Stomach smooth muscle (tissue), 2 donors: ENCODE measurements around the gene PLXNA2.

Source experiments
- H3K27ac ChIP-seq: one replicate; pipeline ENCODE4 v1.7.0; 2013; ENCODE audit warnings: mild to moderate bottlenecking, low read length, inconsistent platforms
- H3K27me3 ChIP-seq, 2 donors: one replicate each; pipeline ENCODE4 v1.7.0; 2013; ENCODE audit warnings: low read length in 2 of 2; ENCODE audit not compliant: insufficient read depth in 2 of 2, control insufficient read depth in 1 of 2
- H3K36me3 ChIP-seq, 2 donors: one replicate each; pipeline ENCODE4 v1.7.0; 2013; ENCODE audit warnings: low read length in 2 of 2; ENCODE audit not compliant: control insufficient read depth in 2 of 2, insufficient read depth in 2 of 2
- H3K4me1 ChIP-seq: one replicate; pipeline ENCODE4 v1.7.0; 2013; ENCODE audit warnings: low read length; ENCODE audit not compliant: control insufficient read depth, insufficient read depth
- H3K4me3 ChIP-seq, 2 donors: one replicate each; pipeline ENCODE4 v1.7.0; 2013; ENCODE audit warnings: low read length in 2 of 2
- H3K9ac ChIP-seq, 2 donors: one replicate each; pipeline ENCODE4 v1.7.0; 2013; ENCODE audit warnings: low read length in 2 of 2, mild to moderate bottlenecking in 1 of 2
- H3K9me3 ChIP-seq, 2 donors: one replicate each; pipeline ENCODE4 v1.7.0; 2013; ENCODE audit warnings: low read length in 2 of 2; ENCODE audit not compliant: control insufficient read depth in 2 of 2
- donor health status: healthy.
- donor health status: Pancreatic carcinoma.

PLXNA2 gene

DNA sequence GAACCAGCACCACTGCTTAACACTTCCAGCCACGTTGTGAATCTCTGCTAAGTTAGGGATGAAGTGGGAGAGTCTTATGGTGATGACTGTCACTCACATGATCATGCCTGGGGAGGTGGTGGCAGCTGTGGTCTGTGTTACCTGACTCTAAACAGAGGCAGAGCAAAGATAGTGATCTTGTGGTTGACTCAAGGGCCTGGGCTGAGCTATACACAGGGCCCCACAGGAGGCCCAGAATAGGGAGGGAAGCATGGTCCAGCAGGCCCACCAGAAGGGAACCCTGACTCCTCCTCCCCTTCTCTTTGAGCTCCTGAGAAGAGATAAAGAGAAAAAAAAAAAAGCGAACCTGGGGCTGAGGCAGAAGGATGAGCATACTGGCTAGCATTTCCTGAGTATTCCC is 55.0 kb downstream of the PLXNA2 start:
- Histone ChIP-seq H3K4me1 (peaks cover 37% of the 10 kb centered on the region), H3K36me3 (peaks cover 0 to 10% of the 10 kb centered on the region in 2 donors), H3K9ac (no peak overlapping the region), H3K9me3 (no peaks in the 10 kb centered on the region), H3K27me3 (no peaks in the 10 kb centered on the region), H3K4me3 (no peak overlapping the region), H3K27ac (peak overlapping the region; percentile 11)

DNA sequence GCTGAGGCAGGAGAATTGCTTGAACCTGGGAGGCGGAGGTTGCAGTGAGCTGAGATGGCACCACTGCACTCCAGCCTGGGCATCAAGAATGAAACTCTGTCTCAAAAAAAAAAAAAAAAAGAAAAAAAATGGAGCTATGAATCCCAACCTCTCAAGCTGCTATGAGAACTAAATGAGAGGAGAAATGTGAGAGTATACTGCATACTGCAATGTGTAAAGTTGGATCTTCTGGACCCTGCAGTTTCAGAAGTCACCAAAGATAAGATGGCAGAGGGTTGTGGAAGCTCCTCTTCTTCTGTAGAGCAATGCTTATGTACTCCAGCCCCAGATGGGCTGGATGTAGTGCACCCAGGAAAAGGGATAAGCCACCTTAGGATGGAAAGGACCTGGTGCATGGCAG is 55.6 kb downstream of the PLXNA2 start:
- Histone ChIP-seq H3K4me3 (no peak overlapping the region), H3K4me1 (peaks cover 40% of the 10 kb centered on the region), H3K27me3 (no peaks in the 10 kb centered on the region), H3K9ac (no peak overlapping the region), H3K9me3 (no peaks in the 10 kb centered on the region), H3K27ac (peak overlapping the region; percentile 11), H3K36me3 (peaks cover 0 to 10% of the 10 kb centered on the region in 2 donors)

DNA sequence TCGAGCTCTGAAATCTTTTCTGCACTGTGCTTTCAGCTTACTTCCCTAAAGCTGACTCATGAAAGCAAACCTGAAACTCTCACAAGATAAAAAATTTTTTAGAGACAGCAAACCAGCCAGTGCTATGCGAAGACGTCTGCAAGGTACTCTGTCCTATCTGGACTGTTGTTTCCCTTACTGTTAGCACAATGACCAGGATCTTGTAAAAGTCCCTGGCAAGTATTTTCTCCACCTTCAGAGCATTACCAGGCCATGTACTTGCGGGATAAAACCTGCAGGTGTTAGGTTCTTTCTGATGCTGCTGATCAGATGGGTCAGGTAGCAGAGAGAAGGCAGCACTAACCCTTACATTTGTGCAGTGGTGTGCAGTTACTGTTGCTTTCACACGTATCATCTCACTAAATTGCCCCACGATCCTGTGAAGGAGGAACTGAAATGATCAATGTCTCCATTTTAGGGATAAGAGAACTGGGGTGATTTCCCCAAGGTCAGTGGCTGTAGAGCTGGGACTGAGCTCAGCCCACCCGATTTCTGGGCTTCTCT is 56.6 kb downstream of the PLXNA2 start:
- Histone ChIP-seq H3K27me3 (no peaks in the 10 kb centered on the region), H3K4me3 (no peak overlapping the region), H3K9me3 (no peaks in the 10 kb centered on the region), H3K9ac (peak overlapping the region in 1 of 2 donors; percentile 42), H3K36me3 (peaks cover 0 to 10% of the 10 kb centered on the region in 2 donors), H3K27ac (peak overlapping the region; percentile 31), H3K4me1 (peaks cover 40% of the 10 kb centered on the region)

DNA sequence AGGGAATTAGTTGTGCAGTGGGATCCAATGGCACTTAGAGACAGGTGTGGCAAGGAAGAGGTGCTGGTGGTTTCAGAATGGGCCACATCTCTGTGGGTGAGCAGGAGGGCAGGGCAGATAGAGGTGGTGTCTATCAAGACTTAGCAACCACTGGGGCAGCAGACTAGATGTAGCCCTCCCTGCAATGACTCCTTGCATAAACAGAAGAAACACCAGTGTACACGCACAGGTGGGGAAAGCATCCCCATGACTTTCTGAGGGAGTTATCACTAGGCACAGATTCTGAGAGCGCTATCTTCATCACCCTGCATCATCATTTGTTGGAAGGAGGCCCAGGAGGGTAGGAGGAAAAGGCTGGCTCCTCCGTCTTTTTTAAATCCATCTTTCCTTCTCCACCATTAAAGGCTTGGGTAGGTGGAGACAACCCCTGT is 58.4 kb downstream of the PLXNA2 start:
- H3K9ac ChIP-seq, result no peak overlapping the region
- H3K9me3 ChIP-seq, result no peaks in the 10 kb centered on the region
- H3K4me3 ChIP-seq, result no peak overlapping the region
- no peaks in the 10 kb centered on the region for H3K27me3 ChIP-seq
- H3K36me3 ChIP-seq, result peaks cover 0 to 5% of the 10 kb centered on the region in 2 donors
- H3K4me1 ChIP-seq, result peaks cover 52% of the 10 kb centered on the region
- peak overlapping the region; percentile 87 for H3K27ac ChIP-seq

DNA sequence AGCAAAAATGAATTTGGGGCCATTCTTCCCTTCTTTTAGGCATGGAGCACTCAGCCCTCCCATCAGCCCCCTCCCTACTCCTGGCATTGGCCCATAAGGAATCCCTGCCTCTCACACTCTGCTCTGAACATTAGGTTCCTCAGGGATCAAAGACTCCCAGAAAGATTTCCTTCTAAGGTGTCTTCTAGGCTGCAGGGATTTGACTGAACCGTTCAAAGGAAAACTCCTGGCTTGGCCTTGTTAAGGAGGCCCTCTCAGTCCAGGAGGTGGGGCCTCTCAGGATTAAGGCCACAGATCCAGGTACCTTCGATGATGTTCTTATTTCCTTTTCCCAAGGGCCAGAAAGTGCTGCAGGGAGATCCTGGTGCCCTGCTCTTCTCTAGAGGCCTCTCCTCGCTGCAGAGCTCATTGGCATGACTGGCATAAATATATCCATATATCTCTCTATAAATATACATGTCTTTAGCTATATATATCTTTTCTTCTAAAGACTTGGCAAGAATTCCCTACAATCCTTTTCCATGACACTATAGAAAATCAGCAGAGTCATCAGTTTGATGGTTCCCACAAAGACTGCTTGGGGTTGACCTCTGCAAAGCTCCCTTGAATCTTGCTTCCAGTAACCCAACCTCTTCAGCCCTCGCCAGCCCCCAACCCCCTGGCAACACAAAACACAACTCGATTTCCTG is 59.1 kb downstream of the PLXNA2 start:
- Histone ChIP-seq H3K4me3 (peak overlapping the region in 1 of 2 donors; percentile 22), H3K9ac (no peak overlapping the region), H3K36me3 (no peaks in the 10 kb centered on the region), H3K4me1 (peaks cover 59% of the 10 kb centered on the region), H3K27me3 (no peaks in the 10 kb centered on the region), H3K9me3 (no peaks in the 10 kb centered on the region), H3K27ac (peak overlapping the region; percentile 87)

DNA sequence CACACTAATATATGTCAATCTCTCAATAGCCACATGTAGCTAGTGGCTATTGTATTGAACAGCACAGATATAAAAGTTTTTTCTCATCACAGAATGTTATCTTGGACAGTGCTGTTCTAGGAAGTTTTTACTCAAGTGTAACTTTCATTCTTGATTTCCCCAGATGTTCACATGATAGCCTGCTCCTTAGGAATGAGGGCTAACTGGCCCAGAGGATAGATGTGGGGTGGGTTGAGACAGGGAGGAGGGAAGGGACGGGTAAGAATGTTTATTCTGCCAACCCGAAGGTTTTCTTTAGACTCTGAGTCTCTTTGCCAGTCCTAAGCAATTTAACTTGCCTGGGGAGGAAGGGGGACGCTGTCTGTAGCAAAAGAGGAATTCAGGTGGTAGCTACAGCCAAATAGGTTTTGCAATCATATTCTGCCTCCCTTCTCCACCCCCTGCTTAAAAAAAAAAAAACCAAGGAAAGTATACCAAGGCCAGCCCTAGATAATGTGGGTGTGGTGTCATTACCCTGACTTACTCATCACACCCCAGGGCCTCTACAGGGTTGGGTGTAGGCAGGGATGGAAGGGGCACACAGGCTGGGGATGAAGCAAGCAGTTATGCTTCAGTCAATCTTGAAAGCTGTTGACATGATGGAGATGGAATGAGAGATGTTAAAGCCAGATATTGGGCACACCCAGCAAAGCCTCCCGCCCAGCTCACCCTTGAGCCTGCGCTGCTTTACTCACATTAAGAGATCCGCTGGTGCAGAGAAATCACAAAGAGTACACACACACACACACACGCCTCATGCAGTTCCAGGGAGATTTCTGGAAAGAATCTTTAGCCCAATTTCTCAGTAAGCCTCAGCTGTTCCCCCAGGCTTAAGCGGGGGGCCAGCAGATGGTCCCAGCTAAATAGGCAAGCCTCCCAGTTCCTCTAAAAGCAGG is 59.9 kb downstream of the PLXNA2 start:
- no peaks in the 10 kb centered on the region for H3K36me3 ChIP-seq
- no peaks in the 10 kb centered on the region for H3K9me3 ChIP-seq
- peaks cover 64% of the 10 kb centered on the region for H3K4me1 ChIP-seq
- H3K27ac ChIP-seq, result peak overlapping the region; percentile 87
- H3K27me3 ChIP-seq, result no peaks in the 10 kb centered on the region
- H3K9ac ChIP-seq, result peak overlapping the region in 1 of 2 donors; percentile 62
- peak overlapping the region in 1 of 2 donors; percentile 22 for H3K4me3 ChIP-seq

DNA sequence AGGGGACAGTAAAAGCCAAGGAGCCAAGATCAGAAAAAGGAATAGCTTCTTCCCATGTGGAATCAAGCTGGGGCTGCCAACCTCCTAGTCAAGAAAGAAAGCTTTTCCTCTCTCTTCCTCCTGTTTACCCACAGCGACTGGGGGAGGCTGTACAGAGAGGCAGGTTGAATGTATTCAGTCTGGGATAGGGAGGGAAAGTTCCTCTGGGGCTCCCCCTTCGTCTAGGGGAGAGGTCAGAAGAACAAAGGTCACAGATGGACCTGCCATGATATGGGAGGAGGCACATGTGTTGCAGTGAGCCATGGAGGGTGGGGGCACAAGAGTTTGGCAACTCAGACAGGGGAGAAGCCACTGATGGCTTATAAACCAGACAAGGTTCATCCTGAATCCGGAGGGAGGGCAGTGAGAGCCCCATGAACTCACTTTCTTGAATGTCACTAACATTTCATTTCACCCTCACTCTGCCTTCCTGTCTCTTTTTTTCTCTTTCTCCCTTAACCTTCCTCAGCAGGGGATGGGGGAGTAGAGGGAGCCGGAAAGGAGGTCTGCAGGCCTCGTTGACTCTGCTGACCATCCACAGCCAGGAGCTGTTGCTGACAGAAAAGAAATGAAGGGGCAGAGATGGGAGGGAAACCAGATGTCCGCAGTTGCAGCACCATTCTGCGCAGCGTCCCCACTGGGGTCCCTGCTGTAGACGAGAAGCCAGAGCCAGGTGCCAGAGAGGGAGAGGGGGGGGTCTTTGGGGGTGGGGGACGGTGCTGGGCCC is 61.1 kb downstream of the PLXNA2 start:
- no peaks in the 10 kb centered on the region for H3K27me3 ChIP-seq
- peaks cover 75% of the 10 kb centered on the region for H3K4me1 ChIP-seq
- H3K9me3 ChIP-seq, result no peaks in the 10 kb centered on the region
- peak overlapping the region in 1 of 2 donors; percentile 42 for H3K9ac ChIP-seq
- peak overlapping the region; percentile 55 for H3K27ac ChIP-seq
- no peaks in the 10 kb centered on the region for H3K36me3 ChIP-seq
- no peak overlapping the region for H3K4me3 ChIP-seq

DNA sequence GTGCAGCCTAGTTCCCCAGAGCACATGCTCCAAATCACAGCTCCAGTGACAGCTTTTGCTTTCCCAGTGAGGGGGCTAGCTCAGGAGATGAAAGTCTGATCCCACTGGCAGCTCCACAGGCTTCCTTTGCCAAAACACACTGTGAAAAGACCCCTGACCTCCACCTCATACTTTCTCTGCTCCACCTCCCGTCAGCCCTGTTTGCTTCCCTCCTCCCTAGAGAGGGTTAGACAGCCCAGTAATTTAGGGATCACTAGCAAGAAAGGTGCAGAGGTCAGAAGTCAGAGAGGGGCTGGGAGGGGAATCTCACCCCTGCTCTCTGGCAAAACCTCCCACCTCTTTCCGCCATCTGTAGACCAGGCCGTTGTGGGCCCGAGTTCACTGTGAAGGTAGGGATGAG is 62.8 kb downstream of the PLXNA2 start:
- Histone ChIP-seq H3K36me3 (no peaks in the 10 kb centered on the region), H3K27me3 (no peaks in the 10 kb centered on the region), H3K4me1 (peaks cover 70% of the 10 kb centered on the region)

DNA sequence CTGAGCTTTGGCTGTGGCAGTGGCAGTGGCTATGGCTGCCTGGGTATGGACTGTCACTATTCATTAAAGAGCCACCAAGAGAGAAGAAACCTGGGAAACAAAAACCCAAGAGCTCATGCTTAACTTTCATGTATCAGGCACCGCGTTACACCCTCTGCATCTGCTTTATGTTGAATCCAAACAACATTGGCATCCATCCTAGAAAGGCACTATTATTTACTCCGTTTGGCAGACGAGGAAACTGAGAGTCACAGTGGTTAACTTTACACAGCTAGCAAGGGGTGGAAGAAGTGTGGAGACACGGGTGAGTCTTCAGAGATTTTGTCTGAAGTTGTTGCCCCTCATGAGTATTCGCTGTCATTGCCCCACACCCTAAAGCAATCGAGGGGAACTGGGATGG is 63.8 kb downstream of the PLXNA2 start:
- Histone ChIP-seq H3K27ac (peak overlapping the region; percentile 46), H3K9ac (peak overlapping the region in 1 of 2 donors; percentile 5), H3K4me3 (no peak overlapping the region), H3K36me3 (no peaks in the 10 kb centered on the region), H3K27me3 (no peaks in the 10 kb centered on the region), H3K9me3 (no peaks in the 10 kb centered on the region), H3K4me1 (peaks cover 68% of the 10 kb centered on the region)

More for the DNA sequence above, 62.8 kb downstream of the PLXNA2 start:
- Histone ChIP-seq H3K9me3 (no peaks in the 10 kb centered on the region), H3K27ac (peak overlapping the region; percentile 46), H3K4me3 (no peak overlapping the region), H3K9ac (no peak overlapping the region)

DNA sequence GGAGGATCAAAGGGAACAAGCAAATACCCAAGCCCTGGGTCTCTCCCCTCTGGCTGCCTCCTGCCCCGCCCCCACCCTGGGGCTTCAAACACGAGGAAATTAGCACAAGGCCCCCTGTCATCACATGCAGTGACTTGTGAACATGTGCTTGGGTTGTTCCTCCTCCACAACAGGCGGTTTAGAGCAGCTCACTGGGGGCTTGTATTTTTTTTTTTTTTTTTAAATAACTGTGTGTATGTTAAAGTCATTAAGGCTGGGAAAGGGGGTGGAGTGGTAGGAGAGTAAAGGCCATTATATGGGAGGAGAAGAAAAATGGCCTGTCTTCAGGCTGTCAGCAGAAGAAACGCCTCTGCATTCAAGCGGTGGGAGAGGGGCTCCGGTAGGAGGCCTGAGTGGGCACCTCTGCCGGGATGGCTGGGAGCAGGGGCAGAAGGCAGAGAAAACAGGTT is 64.2 kb downstream of the PLXNA2 start:
- Histone ChIP-seq H3K9ac (no peak overlapping the region), H3K9me3 (no peaks in the 10 kb centered on the region), H3K36me3 (no peaks in the 10 kb centered on the region), H3K4me3 (no peak overlapping the region), H3K27me3 (no peaks in the 10 kb centered on the region), H3K27ac (peak overlapping the region; percentile 46), H3K4me1 (peaks cover 64% of the 10 kb centered on the region)
